Neural progenitor cell (in vitro differentiated cells): ENCODE data around the gene GALP. TPM values are rescaled to one million over a fixed set of nuclear protein-coding genes. Genes with fewer than 3 reads are reported as not detected.

ENCODE experiments used
- DNase-seq: peaks from one replicate; pipeline ENCODE4 v3.0.0-alpha.2; 2016; ENCODE audit warnings: low spot score
- H2AFZ ChIP-seq: fragments of 200-600 bp; sonication (generic); replicated peaks from 2 replicates; pipeline ENCODE4 v1.6.1; 2016; ENCODE audit warnings: antibody characterized with exemption
- H3F3A ChIP-seq: fragments of 200-600 bp; sonication (generic); 2 replicates; pipeline ENCODE4 v1.6.1; 2016; ENCODE audit warnings: antibody characterized with exemption, low read depth
- H3K27ac ChIP-seq: fragments of 200-600 bp; sonication (generic); 2 replicates; pipeline ENCODE4 v1.5.1; 2016; ENCODE audit warnings: mild to moderate bottlenecking
- H3K27me3 ChIP-seq: fragments of 200-600 bp; sonication (generic); 2 replicates; pipeline ENCODE4 v1.6.1; 2016; ENCODE audit warnings: mild to moderate bottlenecking, moderate library complexity
- H3K36me3 ChIP-seq: fragments of 200-600 bp; sonication (generic); 2 replicates; pipeline ENCODE4 v1.5.1; 2016
- H3K4me1 ChIP-seq: fragments of 200-600 bp; sonication (generic); 2 replicates; pipeline ENCODE4 v1.6.1; 2016; ENCODE audit warnings: mixed run types
- H3K4me2 ChIP-seq: fragments of 200-600 bp; sonication (generic); 2 replicates; pipeline ENCODE4 v1.6.1; 2016
- H3K4me3 ChIP-seq: fragments of 200-600 bp; sonication (generic); 2 replicates; pipeline ENCODE4 v1.5.1; 2016
- H3K79me2 ChIP-seq: fragments of 200-600 bp; sonication (generic); 2 replicates; pipeline ENCODE4 v1.6.1; 2016; ENCODE audit warnings: low read depth
- H3K9ac ChIP-seq: fragments of 200-600 bp; sonication (generic); 2 replicates; pipeline ENCODE4 v1.6.1; 2016
- H3K9me3 ChIP-seq: fragments of 200-600 bp; sonication (generic); 2 replicates; pipeline ENCODE4 v1.5.1; 2016; ENCODE audit warnings: low read depth
- H4K20me1 ChIP-seq: fragments of 200-600 bp; sonication (generic); 2 replicates; pipeline ENCODE4 v1.6.1; 2016; ENCODE audit warnings: low read depth
- H3K27ac Mint-ChIP-seq: 3 replicates; pipeline ENCODE4 v1.8.0; 2021; ENCODE audit warnings: mixed read lengths
- H3K27me3 Mint-ChIP-seq: 2 replicates; pipeline ENCODE4 v1.8.0; 2022; ENCODE audit warnings: low read depth, mild to moderate bottlenecking, inconsistent platforms, moderate library complexity, mixed read lengths; ENCODE audit not compliant: insufficient read depth
- H3K36me3 Mint-ChIP-seq: 3 replicates; pipeline ENCODE4 v1.8.0; 2021; ENCODE audit warnings: mixed read lengths
- H3K4me1 Mint-ChIP-seq: 3 replicates; pipeline ENCODE4 v1.8.0; 2021; ENCODE audit warnings: mixed read lengths
- H3K4me3 Mint-ChIP-seq: 3 replicates; pipeline ENCODE4 v1.8.0; 2021; ENCODE audit warnings: mild to moderate bottlenecking, moderate library complexity, mixed read lengths
- H3K9me3 Mint-ChIP-seq: 3 replicates; pipeline ENCODE4 v1.8.0; 2020; ENCODE audit warnings: mixed read lengths
- EZH2 ChIP-seq: fragments of 200-600 bp; sonication (generic); IDR thresholded peaks from 2 replicates; pipeline ENCODE4 v1.6.1; 2017; ENCODE audit warnings: antibody characterized with exemption, mild to moderate bottlenecking, moderate library complexity
- EZH2phosphoT487 ChIP-seq: fragments of 200-600 bp; sonication (generic); IDR thresholded peaks from 2 replicates; pipeline ENCODE4 v1.6.1; 2017; ENCODE audit warnings: antibody characterized with exemption
- total RNA-seq: library from RNA; depleted of rRNA; stranded (reverse); fragments of >200 nt; gene quantifications from 2 replicates; pipeline ENCODE4 v1.2.3, GENCODE V29; 2015; ENCODE audit warnings: low replicate concordance
- TF ChIP-seq, protein P1 (sequence below): fragments of 200-600 bp; sonication (generic); IDR thresholded peaks from 2 replicates; pipeline ENCODE4 v1.5.1; 2017; ENCODE audit warnings: antibody characterized with exemption, mild to moderate bottlenecking

The GALP gene
- total RNA-seq, 1 donor from 2014 or later = 0.71 TPM

DNA sequence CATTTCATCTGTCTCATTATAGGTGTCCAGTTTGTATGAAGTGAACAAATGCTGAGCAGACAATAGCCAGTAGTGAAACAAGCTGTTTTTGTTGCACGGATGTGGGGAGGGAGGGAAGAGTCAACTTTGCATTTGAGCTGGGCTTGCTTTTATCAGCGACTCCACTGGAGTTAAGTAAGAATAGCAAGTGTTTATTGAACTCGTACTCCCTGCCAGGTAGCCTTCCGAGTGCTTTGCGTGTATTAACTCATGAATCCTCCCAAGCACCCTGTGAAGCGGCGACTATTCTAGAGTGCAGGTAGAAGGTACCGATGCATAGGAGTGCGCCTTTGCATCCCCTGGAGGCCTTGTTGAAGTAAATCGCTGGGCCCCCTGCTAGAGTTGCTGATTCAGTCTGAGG is 39.4 kb upstream of the GALP start:
- DNase-seq = peak; percentile 35
- peak overlapping the region; percentile 99 for H2AFZ ChIP-seq
- H3K9ac ChIP-seq = no peak overlapping the region
- peaks cover 51% of the 10 kb centered on the region for H3F3A ChIP-seq
- TF ChIP-seq EZH2phosphoT487 = no peak
- Mint-ChIP-seq H3K9me3 (no peaks in the 10 kb centered on the region), H3K27me3 (peaks cover 3% of the 10 kb centered on the region), H3K4me1 (peaks cover 34% of the 10 kb centered on the region), H3K36me3 (no peaks in the 10 kb centered on the region), H3K4me3 (no peak overlapping the region), H3K27ac (peak overlapping the region; percentile 86)
- H4K20me1 ChIP-seq = no peaks in the 10 kb centered on the region
- no peaks in the 10 kb centered on the region for H3K79me2 ChIP-seq
- no peak overlapping the region for H3K4me3 ChIP-seq
- H3K27me3 ChIP-seq = no peaks in the 10 kb centered on the region
- H3K27ac ChIP-seq = peak overlapping the region; percentile 67
- H3K9me3 ChIP-seq = no peaks in the 10 kb centered on the region
- H3K4me1 ChIP-seq = peaks cover 28% of the 10 kb centered on the region
- no peaks in the 10 kb centered on the region for H3K36me3 ChIP-seq
- peak overlapping the region; percentile 57 for H3K4me2 ChIP-seq

DNA sequence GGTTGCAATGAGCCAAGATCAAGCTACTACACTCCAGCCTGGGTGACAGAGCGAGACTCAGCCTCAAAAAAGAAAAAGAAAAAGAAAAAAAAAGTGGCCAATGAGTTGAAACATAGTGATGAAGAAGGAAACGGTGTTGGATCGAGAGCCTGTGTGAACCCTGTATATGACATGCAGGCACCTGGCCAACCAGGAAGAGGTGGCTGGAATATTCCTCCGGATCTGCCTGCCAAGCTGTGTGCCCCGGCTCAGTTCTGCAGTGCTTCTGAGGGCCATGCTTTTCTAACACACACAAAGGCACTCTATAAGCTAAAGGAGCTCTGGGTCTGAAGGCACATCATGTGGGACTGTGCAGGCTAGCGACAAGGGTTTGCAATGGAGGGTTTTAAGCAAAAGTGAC is 38.4 kb upstream of the GALP start:
- Histone ChIP-seq H3K4me3 (no peak overlapping the region), H3K79me2 (peaks cover 9% of the 10 kb centered on the region), H3K27me3 (no peaks in the 10 kb centered on the region), H3K4me1 (peaks cover 28% of the 10 kb centered on the region), H4K20me1 (no peaks in the 10 kb centered on the region), H3F3A (peaks cover 41% of the 10 kb centered on the region), H3K9ac (no peak overlapping the region), H3K4me2 (no peak overlapping the region), H3K36me3 (no peaks in the 10 kb centered on the region), H3K27ac (no peak overlapping the region), H2AFZ (no peak overlapping the region), H3K9me3 (no peaks in the 10 kb centered on the region)
- Mint-ChIP-seq H3K27me3 (peaks cover 3% of the 10 kb centered on the region), H3K9me3 (no peaks in the 10 kb centered on the region), H3K4me1 (peaks cover 36% of the 10 kb centered on the region), H3K36me3 (no peaks in the 10 kb centered on the region), H3K4me3 (no peak overlapping the region), H3K27ac (no peak overlapping the region)
- TF ChIP-seq EZH2phosphoT487 (no peak), EZH2 (no peak)
- TF ChIP-seq, protein P1, sequence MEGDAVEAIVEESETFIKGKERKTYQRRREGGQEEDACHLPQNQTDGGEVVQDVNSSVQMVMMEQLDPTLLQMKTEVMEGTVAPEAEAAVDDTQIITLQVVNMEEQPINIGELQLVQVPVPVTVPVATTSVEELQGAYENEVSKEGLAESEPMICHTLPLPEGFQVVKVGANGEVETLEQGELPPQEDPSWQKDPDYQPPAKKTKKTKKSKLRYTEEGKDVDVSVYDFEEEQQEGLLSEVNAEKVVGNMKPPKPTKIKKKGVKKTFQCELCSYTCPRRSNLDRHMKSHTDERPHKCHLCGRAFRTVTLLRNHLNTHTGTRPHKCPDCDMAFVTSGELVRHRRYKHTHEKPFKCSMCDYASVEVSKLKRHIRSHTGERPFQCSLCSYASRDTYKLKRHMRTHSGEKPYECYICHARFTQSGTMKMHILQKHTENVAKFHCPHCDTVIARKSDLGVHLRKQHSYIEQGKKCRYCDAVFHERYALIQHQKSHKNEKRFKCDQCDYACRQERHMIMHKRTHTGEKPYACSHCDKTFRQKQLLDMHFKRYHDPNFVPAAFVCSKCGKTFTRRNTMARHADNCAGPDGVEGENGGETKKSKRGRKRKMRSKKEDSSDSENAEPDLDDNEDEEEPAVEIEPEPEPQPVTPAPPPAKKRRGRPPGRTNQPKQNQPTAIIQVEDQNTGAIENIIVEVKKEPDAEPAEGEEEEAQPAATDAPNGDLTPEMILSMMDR = no peak
- DNase-seq = no peak

DNA sequence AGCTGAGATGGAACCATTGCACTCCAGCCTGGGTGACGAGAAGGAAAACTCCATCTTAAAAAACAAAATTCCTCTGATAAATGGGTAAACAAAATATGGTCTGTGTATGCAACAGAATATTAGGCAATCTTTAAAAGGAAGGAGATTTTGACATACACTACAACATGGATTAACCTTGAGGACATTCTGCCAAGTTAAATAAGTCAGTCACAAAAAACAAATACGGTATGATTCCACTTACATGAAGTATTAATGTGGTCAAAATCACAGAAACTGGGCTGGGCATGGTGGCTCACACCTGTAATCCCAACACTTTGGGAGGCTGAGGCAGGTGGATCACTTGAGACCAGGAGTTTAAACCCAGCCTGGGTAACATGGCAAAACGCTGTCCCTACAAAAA is 37.7 kb upstream of the GALP start:
- H3K4me3 Mint-ChIP-seq = no peak overlapping the region
- no peak overlapping the region for H3K27ac ChIP-seq
- no peak for DNase-seq
- H3K27me3 ChIP-seq = no peaks in the 10 kb centered on the region
- peaks cover 38% of the 10 kb centered on the region for H3K4me1 Mint-ChIP-seq
- no peak overlapping the region for H3K4me3 ChIP-seq
- no peak overlapping the region for H2AFZ ChIP-seq
- TF ChIP-seq EZH2phosphoT487 (no peak), EZH2 (no peak)
- TF ChIP-seq, protein P1 = no peak
- no peaks in the 10 kb centered on the region for H4K20me1 ChIP-seq
- H3K79me2 ChIP-seq = peaks cover 16% of the 10 kb centered on the region
- H3K27ac Mint-ChIP-seq = no peak overlapping the region
- H3K36me3 ChIP-seq = no peaks in the 10 kb centered on the region
- H3K4me1 ChIP-seq = peaks cover 25% of the 10 kb centered on the region
- no peaks in the 10 kb centered on the region for H3K9me3 ChIP-seq
- no peak overlapping the region for H3K4me2 ChIP-seq
- H3K9ac ChIP-seq = no peak overlapping the region
- no peaks in the 10 kb centered on the region for H3K9me3 Mint-ChIP-seq
- H3K36me3 Mint-ChIP-seq = no peaks in the 10 kb centered on the region
- peaks cover 34% of the 10 kb centered on the region for H3F3A ChIP-seq
- peaks cover 3% of the 10 kb centered on the region for H3K27me3 Mint-ChIP-seq

DNA sequence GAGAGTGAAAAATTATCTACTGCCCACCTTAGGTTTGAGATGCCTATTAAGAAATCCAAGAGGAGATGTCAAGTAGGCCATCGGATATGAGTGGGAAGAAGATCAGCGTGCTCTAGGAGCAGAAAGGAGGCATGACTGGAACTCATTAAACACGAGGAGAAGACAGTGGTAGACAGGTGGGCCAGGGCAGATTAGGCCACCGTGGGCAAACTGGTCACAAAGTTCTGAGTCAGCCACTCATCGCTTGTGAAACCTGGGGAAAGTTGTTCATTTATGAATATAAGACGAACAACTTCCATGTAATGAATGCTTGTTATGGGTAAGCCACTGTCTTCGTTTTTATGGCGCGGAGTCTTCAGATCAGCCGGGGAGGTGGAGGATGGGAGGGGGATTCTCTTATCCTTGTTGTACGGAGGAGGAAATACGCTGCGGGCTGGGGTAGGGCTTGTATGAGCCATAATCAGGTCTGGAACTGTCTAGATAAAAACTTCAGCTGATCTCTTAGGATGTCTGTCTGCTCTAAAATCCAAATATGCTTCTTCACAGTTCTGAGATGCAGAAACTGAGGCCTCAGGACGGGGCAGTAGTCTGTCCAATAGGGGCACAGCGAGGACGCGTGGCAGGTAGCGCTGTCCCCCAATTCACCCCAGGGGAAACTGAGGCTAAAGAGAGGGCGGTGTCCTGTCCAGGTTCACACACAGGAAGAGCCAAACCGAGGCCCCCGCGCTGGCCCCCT is 35.8 kb upstream of the GALP start:
- H2AFZ ChIP-seq = peak overlapping the region; percentile 76
- no peaks in the 10 kb centered on the region for H3K27me3 ChIP-seq
- H3K9me3 ChIP-seq = no peaks in the 10 kb centered on the region
- peaks cover 35% of the 10 kb centered on the region for H3K79me2 ChIP-seq
- Mint-ChIP-seq H3K27ac (peak overlapping the region; percentile 89), H3K9me3 (no peaks in the 10 kb centered on the region), H3K27me3 (no peaks in the 10 kb centered on the region), H3K4me1 (peaks cover 37% of the 10 kb centered on the region), H3K4me3 (peak overlapping the region; percentile 85), H3K36me3 (no peaks in the 10 kb centered on the region)
- H3K4me2 ChIP-seq = peak overlapping the region; percentile 88
- DNase-seq = no peak
- TF ChIP-seq, protein P1 = no peak
- TF ChIP-seq EZH2 (no peak), EZH2phosphoT487 (no peak)
- H3K36me3 ChIP-seq = no peaks in the 10 kb centered on the region
- peak overlapping the region; percentile 50 for H3K4me3 ChIP-seq
- peaks cover 25% of the 10 kb centered on the region for H3K4me1 ChIP-seq
- no peak overlapping the region for H3K9ac ChIP-seq
- peaks cover 7% of the 10 kb centered on the region for H4K20me1 ChIP-seq
- peaks cover 24% of the 10 kb centered on the region for H3F3A ChIP-seq
- H3K27ac ChIP-seq = no peak overlapping the region
